ENCODE data around the gene SLC44A1. TPM values are rescaled to one million over a fixed set of nuclear protein-coding genes. Genes with fewer than 3 reads are reported as not detected.

The SLC44A1 gene
- total RNA-seq, 1 experiment from 2014 or later = 15.2 TPM

- ChIA-PET POLR2A (no interaction called here), CTCF (no interaction called here)
- no peak for DNase-seq (ENCODE audit: unreplicated experiment)
- no peak overlapping the region for H3K4me3 Mint-ChIP-seq (ENCODE audit: unreplicated experiment)
- TF ChIP-seq, protein P1, sequence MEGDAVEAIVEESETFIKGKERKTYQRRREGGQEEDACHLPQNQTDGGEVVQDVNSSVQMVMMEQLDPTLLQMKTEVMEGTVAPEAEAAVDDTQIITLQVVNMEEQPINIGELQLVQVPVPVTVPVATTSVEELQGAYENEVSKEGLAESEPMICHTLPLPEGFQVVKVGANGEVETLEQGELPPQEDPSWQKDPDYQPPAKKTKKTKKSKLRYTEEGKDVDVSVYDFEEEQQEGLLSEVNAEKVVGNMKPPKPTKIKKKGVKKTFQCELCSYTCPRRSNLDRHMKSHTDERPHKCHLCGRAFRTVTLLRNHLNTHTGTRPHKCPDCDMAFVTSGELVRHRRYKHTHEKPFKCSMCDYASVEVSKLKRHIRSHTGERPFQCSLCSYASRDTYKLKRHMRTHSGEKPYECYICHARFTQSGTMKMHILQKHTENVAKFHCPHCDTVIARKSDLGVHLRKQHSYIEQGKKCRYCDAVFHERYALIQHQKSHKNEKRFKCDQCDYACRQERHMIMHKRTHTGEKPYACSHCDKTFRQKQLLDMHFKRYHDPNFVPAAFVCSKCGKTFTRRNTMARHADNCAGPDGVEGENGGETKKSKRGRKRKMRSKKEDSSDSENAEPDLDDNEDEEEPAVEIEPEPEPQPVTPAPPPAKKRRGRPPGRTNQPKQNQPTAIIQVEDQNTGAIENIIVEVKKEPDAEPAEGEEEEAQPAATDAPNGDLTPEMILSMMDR (IDR thresholded peaks at IDR 0.05; ENCODE audit: unreplicated experiment) = no peak
- H3K4me1 Mint-ChIP-seq (ENCODE audit: insufficient read depth, unreplicated experiment) = peaks cover 5% of the 10 kb centered on the region
- intact Hi-C loops (cut with micrococcal nuclease) = no loop called here
- H3K27me3 Mint-ChIP-seq (ENCODE audit: insufficient read depth, unreplicated experiment) = peaks cover 28% of the 10 kb centered on the region
- no TSS peak for BruUV-seq (replicated peaks)
- H3K9me3 Mint-ChIP-seq (ENCODE audit: unreplicated experiment) = no peaks in the 10 kb centered on the region
- no peak overlapping the region for H3K27ac Mint-ChIP-seq (ENCODE audit: low read depth, unreplicated experiment)
- H3K36me3 Mint-ChIP-seq (ENCODE audit: insufficient read depth, unreplicated experiment) = no peaks in the 10 kb centered on the region
These were observed 8.2 kb upstream of the SLC44A1 start for GRCh38 chr9:105236261-105236660.

- DNase-seq (ENCODE audit: unreplicated experiment) = no peak
- no peaks in the 10 kb centered on the region for H3K9me3 Mint-ChIP-seq (ENCODE audit: unreplicated experiment)
- POLR2A ChIA-PET = no interaction called here
- TF ChIP-seq, protein P1 (IDR thresholded peaks at IDR 0.05; ENCODE audit: unreplicated experiment) = no peak
- peaks cover 5% of the 10 kb centered on the region for H3K4me1 Mint-ChIP-seq (ENCODE audit: insufficient read depth, unreplicated experiment)
- intact Hi-C loops (cut with micrococcal nuclease) = no loop called here
- no peak overlapping the region for H3K4me3 Mint-ChIP-seq (ENCODE audit: unreplicated experiment)
- CTCF ChIA-PET = no interaction called here
- no peaks in the 10 kb centered on the region for H3K36me3 Mint-ChIP-seq (ENCODE audit: insufficient read depth, unreplicated experiment)
- peaks cover 34% of the 10 kb centered on the region for H3K27me3 Mint-ChIP-seq (ENCODE audit: insufficient read depth, unreplicated experiment)
- H3K27ac Mint-ChIP-seq (ENCODE audit: low read depth, unreplicated experiment) = no peak overlapping the region
- BruUV-seq (replicated peaks) = no TSS peak
These were observed 7.2 kb upstream of the SLC44A1 start for GRCh38 chr9:105237246-105237645.

GRCh38 chr9:105238302-105238701, 6.1 kb upstream of the SLC44A1 start:
- H3K27ac Mint-ChIP-seq (ENCODE audit: low read depth, unreplicated experiment) = no peak overlapping the region
- CTCF ChIA-PET = no interaction called here

GRCh38 chr9:105241356-105242043, 3.0 kb upstream of the SLC44A1 start:
- TF ChIP-seq, protein P1 (IDR thresholded peaks at IDR 0.05; ENCODE audit: unreplicated experiment) = no peak
- peaks cover 34% of the 10 kb centered on the region for H3K27me3 Mint-ChIP-seq (ENCODE audit: insufficient read depth, unreplicated experiment)

More at GRCh38 chr9:105238302-105238701, 6.1 kb upstream of the SLC44A1 start:
- TF ChIP-seq, protein P1 (IDR thresholded peaks at IDR 0.05; ENCODE audit: unreplicated experiment) = no peak
- POLR2A ChIA-PET = no interaction called here
- H3K27me3 Mint-ChIP-seq (ENCODE audit: insufficient read depth, unreplicated experiment) = peaks cover 34% of the 10 kb centered on the region
- no TSS peak for BruUV-seq (replicated peaks)
- no peaks in the 10 kb centered on the region for H3K9me3 Mint-ChIP-seq (ENCODE audit: unreplicated experiment)
- H3K4me1 Mint-ChIP-seq (ENCODE audit: insufficient read depth, unreplicated experiment) = peaks cover 11% of the 10 kb centered on the region
- intact Hi-C loops (cut with micrococcal nuclease) = no loop called here
- H3K4me3 Mint-ChIP-seq (ENCODE audit: unreplicated experiment) = no peak overlapping the region
- H3K36me3 Mint-ChIP-seq (ENCODE audit: insufficient read depth, unreplicated experiment) = no peaks in the 10 kb centered on the region
- DNase-seq (ENCODE audit: unreplicated experiment) = no peak

More at GRCh38 chr9:105241356-105242043, 3.0 kb upstream of the SLC44A1 start:
- intact Hi-C loops (cut with micrococcal nuclease) = loop anchor here (10.0 kb wide), 4 partner anchors 103 to 457 kb away; no protein-coding TSS in a partner anchor
- H3K36me3 Mint-ChIP-seq (ENCODE audit: insufficient read depth, unreplicated experiment) = no peaks in the 10 kb centered on the region
- no peaks in the 10 kb centered on the region for H3K9me3 Mint-ChIP-seq (ENCODE audit: unreplicated experiment)
- POLR2A ChIA-PET = interaction anchor here (1.2 kb wide), 1 partner anchor 14 kb away, joined by 4 read pairs; no protein-coding TSS in a partner anchor
- no peak for DNase-seq (ENCODE audit: unreplicated experiment)
- peaks cover 6% of the 10 kb centered on the region for H3K4me1 Mint-ChIP-seq (ENCODE audit: insufficient read depth, unreplicated experiment)
- no peak overlapping the region for H3K27ac Mint-ChIP-seq (ENCODE audit: low read depth, unreplicated experiment)
- no peak overlapping the region for H3K4me3 Mint-ChIP-seq (ENCODE audit: unreplicated experiment)
- CTCF ChIA-PET = interaction anchor here (0.6 to 1.1 kb wide), 2 partner anchors 13 to 176 kb away, joined by 3 to 5 read pairs; no protein-coding TSS in a partner anchor
- BruUV-seq (replicated peaks) = no TSS peak

Data from MCF 10A (cell line).